Left ventricle myocardium inferior (tissue), 1 donor: ENCODE results near the gene LCP2. TPM values are rescaled to one million over a fixed set of nuclear protein-coding genes. Genes with fewer than 3 reads are reported as not detected.

Experiments
- DNase-seq: peaks from one replicate; pipeline ENCODE4 v3.0.0-alpha.2; 2020
- H3K27ac ChIP-seq: fragments of 200-600 bp; replicated peaks from 2 replicates; pipeline ENCODE4 v1.8.0; 2021
- H3K27me3 ChIP-seq: fragments of 200-600 bp; 2 replicates; pipeline ENCODE4 v1.8.0; 2021; ENCODE audit warnings: low read depth
- H3K36me3 ChIP-seq: fragments of 200-600 bp; 2 replicates; pipeline ENCODE4 v1.8.0; 2021
- H3K4me1 ChIP-seq: fragments of 200-600 bp; 2 replicates; pipeline ENCODE4 v1.8.0; 2021
- H3K4me3 ChIP-seq: fragments of 200-600 bp; 2 replicates; pipeline ENCODE4 v1.8.0; 2021; ENCODE audit warnings: mild to moderate bottlenecking, moderate library complexity
- H3K9me3 ChIP-seq: fragments of 200-600 bp; replicated peaks from 2 replicates; pipeline ENCODE4 v1.8.0; 2021
- intact Hi-C: fragments of 100-400 bp; cut with micrococcal nuclease; formaldehyde crosslinking; loops from one replicate; pipeline ENCODE4 v1.11.0; 2022
- total RNA-seq: library from RNA; stranded (reverse); fragmentation: NEBNext Ultra II Directional; extraction: Animal tissue kit (Norgen Biotek cat#: 25700); gene quantifications from one replicate; pipeline ENCODE4 v1.2.1, GENCODE V29; 2021
- TF ChIP-seq, protein P1 (sequence below): fragments of 200-600 bp; IDR thresholded peaks from 2 replicates; pipeline ENCODE4 v1.8.0; 2021; ENCODE audit warnings: antibody characterized with exemption, mild to moderate bottlenecking, borderline replicate concordance
- donor health status: DM: no; HTN: yes; CAD: no; lungs with severe emphysema.

The LCP2 gene
- total RNA-seq, 1 donor from 2014 or later, result 3.9 TPM

DNA sequence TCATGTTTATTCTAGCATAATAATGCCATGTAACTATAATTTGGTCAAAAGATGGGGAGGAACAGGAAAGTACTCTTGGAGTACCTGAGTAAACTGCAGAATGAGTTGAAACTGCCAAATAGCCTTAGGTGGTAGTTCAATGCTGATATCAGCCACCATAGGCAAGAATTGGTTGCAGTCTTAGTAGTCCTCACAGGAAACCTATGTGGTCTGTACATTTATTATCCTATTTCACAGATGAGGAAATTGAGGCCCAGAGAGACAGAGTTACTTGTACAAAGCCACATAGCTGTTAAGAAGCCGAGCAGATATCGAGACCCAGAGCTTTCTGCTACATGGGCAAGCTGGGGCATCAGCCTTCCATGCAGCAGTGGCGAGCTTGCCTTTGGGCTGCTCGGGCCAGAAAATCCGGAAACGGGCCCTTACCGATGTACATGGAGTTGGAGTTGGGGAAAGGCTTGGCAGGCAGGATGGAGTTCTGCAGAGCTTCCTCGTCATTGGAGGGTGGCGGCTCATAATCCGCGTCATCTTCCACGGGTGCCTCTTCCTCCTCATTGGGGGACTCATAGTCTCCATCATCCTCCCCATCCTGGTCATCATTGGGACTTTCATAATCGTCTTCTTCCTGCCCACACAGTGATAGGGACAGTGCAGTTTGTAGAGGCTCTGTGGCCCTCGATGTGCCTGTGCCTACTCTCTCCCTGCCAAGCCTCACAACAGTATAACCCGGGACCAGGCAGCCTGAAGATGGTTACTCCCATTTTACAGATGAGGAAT, 27.1 kb downstream of the LCP2 start:
- intact Hi-C loops, result no loop called here
- no peak overlapping the region for H3K27ac ChIP-seq
- H3K9me3 ChIP-seq, result no peaks in the 10 kb centered on the region
- H3K4me3 ChIP-seq, result no peak overlapping the region
- no peak for DNase-seq
- peaks cover 22% of the 10 kb centered on the region for H3K27me3 ChIP-seq
- no peaks in the 10 kb centered on the region for H3K36me3 ChIP-seq
- TF ChIP-seq, protein P1, sequence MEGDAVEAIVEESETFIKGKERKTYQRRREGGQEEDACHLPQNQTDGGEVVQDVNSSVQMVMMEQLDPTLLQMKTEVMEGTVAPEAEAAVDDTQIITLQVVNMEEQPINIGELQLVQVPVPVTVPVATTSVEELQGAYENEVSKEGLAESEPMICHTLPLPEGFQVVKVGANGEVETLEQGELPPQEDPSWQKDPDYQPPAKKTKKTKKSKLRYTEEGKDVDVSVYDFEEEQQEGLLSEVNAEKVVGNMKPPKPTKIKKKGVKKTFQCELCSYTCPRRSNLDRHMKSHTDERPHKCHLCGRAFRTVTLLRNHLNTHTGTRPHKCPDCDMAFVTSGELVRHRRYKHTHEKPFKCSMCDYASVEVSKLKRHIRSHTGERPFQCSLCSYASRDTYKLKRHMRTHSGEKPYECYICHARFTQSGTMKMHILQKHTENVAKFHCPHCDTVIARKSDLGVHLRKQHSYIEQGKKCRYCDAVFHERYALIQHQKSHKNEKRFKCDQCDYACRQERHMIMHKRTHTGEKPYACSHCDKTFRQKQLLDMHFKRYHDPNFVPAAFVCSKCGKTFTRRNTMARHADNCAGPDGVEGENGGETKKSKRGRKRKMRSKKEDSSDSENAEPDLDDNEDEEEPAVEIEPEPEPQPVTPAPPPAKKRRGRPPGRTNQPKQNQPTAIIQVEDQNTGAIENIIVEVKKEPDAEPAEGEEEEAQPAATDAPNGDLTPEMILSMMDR, result no peak
- peaks cover 24% of the 10 kb centered on the region for H3K4me1 ChIP-seq

DNA sequence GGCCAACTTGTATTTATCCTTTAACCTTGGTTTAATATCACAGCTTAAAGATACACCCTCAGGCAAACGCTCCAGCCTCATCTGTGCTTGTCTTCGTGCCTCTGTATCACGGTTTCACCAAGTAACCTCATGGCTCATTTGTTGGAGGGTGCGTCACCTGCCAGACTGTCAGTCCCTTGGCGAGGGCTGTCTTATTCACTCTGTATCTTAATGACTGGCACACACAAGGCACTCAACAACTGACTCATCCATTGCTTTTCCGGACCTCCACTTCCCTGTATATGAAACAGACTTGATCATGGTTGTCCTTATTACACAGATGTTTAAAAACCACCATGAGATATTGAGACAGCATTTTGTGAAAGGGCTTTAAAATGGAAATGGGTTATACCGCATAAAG, 28.0 kb downstream of the LCP2 start:
- H3K36me3 ChIP-seq, result no peaks in the 10 kb centered on the region
- TF ChIP-seq, protein P1, result no peak
- H3K27ac ChIP-seq, result peak overlapping the region; percentile 50
- DNase-seq, result no peak
- no peak overlapping the region for H3K4me3 ChIP-seq
- no peaks in the 10 kb centered on the region for H3K9me3 ChIP-seq
- peaks cover 24% of the 10 kb centered on the region for H3K4me1 ChIP-seq
- H3K27me3 ChIP-seq, result peaks cover 23% of the 10 kb centered on the region
- intact Hi-C loops, result loop anchor here (5.0 to 10.0 kb wide), 2 partner anchors 78 to 155 kb away; no protein-coding TSS in a partner anchor

DNA sequence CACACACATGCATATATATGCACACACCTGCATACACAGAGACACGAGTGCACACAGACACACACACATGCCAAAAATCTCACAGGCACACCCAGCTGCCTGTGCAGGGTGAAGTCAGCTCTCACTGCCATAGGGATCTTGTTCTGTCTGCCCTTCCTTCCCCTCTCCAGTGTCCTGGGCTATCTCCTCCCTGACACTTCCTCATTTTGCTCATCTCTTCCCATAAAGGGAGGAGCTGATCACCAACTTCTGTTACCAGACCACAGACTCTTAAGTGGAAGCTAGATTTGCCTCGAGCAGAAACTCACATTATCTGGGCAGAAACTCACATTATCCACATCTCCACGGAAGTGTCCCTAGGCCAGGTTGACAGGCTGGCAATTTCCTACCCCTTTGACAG, 28.7 kb downstream of the LCP2 start:
- no peak for DNase-seq
- intact Hi-C loops, result loop anchor here (5.0 to 10.0 kb wide), 2 partner anchors 78 to 156 kb away; no protein-coding TSS in a partner anchor
- no peaks in the 10 kb centered on the region for H3K9me3 ChIP-seq
- no peak overlapping the region for H3K4me3 ChIP-seq
- H3K36me3 ChIP-seq, result no peaks in the 10 kb centered on the region
- peak overlapping the region; percentile 50 for H3K27ac ChIP-seq
- peaks cover 30% of the 10 kb centered on the region for H3K27me3 ChIP-seq
- peaks cover 24% of the 10 kb centered on the region for H3K4me1 ChIP-seq
- TF ChIP-seq, protein P1, result no peak

DNA sequence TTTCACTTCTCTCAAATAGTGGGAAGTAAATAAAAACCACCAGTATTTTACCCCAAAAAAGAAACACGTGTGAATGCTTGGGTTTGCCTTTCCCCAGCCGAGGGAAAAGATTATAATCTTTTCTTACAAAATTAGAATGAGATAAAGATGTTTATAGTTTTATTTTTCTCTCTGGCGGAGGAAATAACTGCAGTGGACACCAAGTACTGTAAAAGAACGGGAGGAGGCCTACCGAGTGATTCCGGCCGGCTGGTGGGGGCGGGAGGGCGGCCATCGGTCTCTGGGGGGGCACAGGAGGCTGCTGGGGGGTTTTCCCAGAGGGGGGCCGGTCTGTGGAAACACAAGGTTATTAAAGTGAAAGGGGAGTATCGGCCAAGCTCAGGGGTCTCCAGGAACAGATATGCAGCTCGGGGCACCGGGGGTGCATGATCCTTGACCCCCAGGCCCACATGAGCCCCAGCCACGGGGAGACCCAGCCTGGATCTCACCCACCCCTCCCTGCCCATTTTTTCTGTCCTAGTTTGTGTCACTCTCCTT, 29.4 kb downstream of the LCP2 start:
- DNase-seq, result no peak
- intact Hi-C loops, result loop anchor here (5.0 to 10.0 kb wide), 2 partner anchors 79 to 157 kb away; no protein-coding TSS in a partner anchor
- TF ChIP-seq, protein P1, result peak; percentile 7
- Histone ChIP-seq H3K36me3 (no peaks in the 10 kb centered on the region), H3K27ac (peak overlapping the region; percentile 48), H3K9me3 (no peaks in the 10 kb centered on the region), H3K27me3 (peaks cover 32% of the 10 kb centered on the region), H3K4me1 (peaks cover 24% of the 10 kb centered on the region), H3K4me3 (peak overlapping the region; percentile 28)

DNA sequence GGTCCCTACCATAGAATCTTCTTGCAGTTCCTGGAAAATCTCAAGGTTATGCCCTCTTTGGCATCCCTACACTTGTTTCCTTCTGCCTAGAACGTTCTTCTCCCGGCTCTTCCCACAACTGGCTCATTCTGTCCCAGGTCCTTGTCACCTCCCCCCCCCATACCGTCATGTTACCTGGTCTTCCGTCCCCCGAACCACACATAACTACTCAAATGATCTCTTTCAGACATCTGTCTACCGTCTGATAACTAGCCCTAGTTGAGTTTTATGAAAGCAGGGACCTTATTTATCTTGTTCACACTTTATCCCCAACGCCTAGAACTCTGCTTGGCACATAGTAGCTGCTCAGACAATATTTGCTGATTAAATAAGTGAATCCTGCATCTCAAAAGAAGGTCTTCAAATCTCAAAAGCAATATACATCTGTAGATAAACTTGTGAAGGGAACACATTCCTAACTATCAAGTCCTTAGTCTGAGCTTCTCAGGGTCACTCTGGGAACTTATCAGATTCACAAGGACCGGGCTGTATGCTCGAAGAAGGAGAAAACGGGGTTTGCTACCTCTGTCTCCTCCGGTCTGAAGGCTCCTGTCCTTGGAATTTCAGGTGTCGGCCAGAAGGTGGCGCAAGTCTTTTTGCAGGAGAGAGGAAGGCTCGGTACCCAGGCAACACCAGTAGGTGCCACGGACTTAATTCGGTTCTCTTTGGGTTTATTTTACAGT, 30.0 kb downstream of the LCP2 start:
- TF ChIP-seq, protein P1, result peak; percentile 86
- H3K27me3 ChIP-seq, result peaks cover 32% of the 10 kb centered on the region
- peaks cover 24% of the 10 kb centered on the region for H3K4me1 ChIP-seq
- no peaks in the 10 kb centered on the region for H3K9me3 ChIP-seq
- peak; percentile 69 for DNase-seq
- H3K27ac ChIP-seq, result peak overlapping the region; percentile 48
- intact Hi-C loops, result loop anchor here (5.0 to 10.0 kb wide), 2 partner anchors 80 to 157 kb away; no protein-coding TSS in a partner anchor
- peak overlapping the region; percentile 28 for H3K4me3 ChIP-seq
- peaks cover under 1% of the 10 kb centered on the region for H3K36me3 ChIP-seq
